ENCODE measurements around the gene DDR1.

DDR1 gene

GRCh38 chr6:30887901-30888815, 3.8 kb downstream of the DDR1 start:
- TF ChIP-seq CTCF (IDR thresholded peaks at IDR 0.05; ENCODE audit: insufficient read depth, low read depth, low read length, missing control alignments) = no peak
- no peak overlapping the region for H3K4me3 ChIP-seq (ENCODE audit: low read depth, low read length)
- DNase-seq (ENCODE audit: low read depth) = no peak

DNA sequence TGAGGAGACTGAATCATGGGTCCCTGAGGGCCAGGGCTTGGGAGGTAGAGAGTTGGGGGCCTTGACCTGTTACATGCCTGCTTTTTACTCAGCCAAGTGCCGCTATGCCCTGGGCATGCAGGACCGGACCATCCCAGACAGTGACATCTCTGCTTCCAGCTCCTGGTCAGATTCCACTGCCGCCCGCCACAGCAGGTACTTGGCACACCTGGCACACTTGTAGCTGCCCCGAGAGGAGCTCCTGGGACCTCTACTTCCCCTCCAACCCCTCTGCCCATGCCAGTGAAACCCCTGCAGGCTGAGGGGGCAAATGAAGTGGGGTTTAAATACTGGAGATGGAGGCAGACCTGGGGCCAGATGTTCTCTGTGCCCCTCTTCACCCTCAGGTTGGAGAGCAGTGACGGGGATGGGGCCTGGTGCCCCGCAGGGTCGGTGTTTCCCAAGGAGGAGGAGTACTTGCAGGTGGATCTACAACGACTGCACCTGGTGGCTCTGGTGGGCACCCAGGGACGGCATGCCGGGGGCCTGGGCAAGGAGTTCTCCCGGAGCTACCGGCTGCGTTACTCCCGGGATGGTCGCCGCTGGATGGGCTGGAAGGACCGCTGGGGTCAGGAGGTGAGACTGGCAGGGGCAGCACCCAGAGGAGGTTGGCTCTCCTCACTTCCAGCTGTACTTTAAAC, 4.6 kb downstream of the DDR1 start:
- no peak overlapping the region for H3K4me3 ChIP-seq (ENCODE audit: low read depth, low read length)
- DNase-seq (ENCODE audit: low read depth) = no peak
- TF ChIP-seq CTCF (IDR thresholded peaks at IDR 0.05; ENCODE audit: insufficient read depth, low read depth, low read length, missing control alignments) = no peak

- TF ChIP-seq CTCF (IDR thresholded peaks at IDR 0.05; ENCODE audit: insufficient read depth, low read depth, low read length, missing control alignments) = no peak
- no peak overlapping the region for H3K4me3 ChIP-seq (ENCODE audit: low read depth, low read length)
- no peak for DNase-seq (ENCODE audit: low read depth)
Observed at GRCh38 chr6:30889496-30889885, 5.2 kb downstream of the DDR1 start.

- no peak overlapping the region for H3K4me3 ChIP-seq (ENCODE audit: low read depth, low read length)
- DNase-seq (ENCODE audit: low read depth) = no peak
- TF ChIP-seq CTCF (IDR thresholded peaks at IDR 0.05; ENCODE audit: insufficient read depth, low read depth, low read length, missing control alignments) = no peak
Observed at GRCh38 chr6:30889921-30890645, 5.8 kb downstream of the DDR1 start.

DNA sequence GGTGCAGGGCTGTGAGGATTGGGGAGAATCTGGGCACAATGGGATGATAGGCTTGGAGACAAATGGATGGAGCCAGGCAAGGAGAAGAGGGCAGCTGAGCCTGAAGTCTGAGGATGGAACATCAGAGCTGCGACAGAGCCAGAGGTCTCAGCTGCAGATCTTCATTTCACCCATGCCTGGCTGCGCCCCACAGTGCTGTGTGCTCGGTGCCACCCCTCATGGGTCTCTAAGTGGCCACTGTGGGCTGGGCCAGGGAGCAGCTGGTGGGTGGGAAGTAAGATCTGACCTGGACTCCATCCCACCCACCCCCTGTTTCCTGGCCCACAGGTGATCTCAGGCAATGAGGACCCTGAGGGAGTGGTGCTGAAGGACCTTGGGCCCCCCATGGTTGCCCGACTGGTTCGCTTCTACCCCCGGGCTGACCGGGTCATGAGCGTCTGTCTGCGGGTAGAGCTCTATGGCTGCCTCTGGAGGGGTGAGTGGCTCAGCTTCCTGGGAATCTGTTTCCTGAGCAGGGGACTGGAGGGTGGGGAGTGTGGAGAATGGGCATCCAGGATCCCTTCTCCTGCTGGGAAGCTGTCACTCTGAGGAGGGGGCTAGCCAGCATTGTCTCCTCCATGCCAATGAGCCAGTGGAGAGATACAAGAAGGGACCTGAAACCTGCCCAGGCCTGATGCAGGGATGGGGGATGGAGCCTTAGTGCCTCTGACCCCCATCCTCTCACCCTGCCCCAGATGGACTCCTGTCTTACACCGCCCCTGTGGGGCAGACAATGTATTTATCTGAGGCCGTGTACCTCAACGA, 6.5 kb downstream of the DDR1 start:
- DNase-seq (ENCODE audit: low read depth) = no peak
- no peak overlapping the region for H3K4me3 ChIP-seq (ENCODE audit: low read depth, low read length)
- no peak for TF ChIP-seq CTCF (IDR thresholded peaks at IDR 0.05; ENCODE audit: insufficient read depth, low read depth, low read length, missing control alignments)

- no peak overlapping the region for H3K4me3 ChIP-seq (ENCODE audit: low read depth, low read length)
- DNase-seq (ENCODE audit: low read depth) = no peak
- TF ChIP-seq CTCF (IDR thresholded peaks at IDR 0.05; ENCODE audit: insufficient read depth, low read depth, low read length, missing control alignments) = no peak
Observed at GRCh38 chr6:30891450-30891723, 7.1 kb downstream of the DDR1 start.

Data from GM12865 (cell line).